ENCODE results near the gene PAQR8. TPM values are rescaled to one million over a fixed set of nuclear protein-coding genes. Genes with fewer than 3 reads are reported as not detected.

The PAQR8 gene
- total RNA-seq, 4 donors from 2014 or later: 9.1 to 300 (median 210) TPM

DNA sequence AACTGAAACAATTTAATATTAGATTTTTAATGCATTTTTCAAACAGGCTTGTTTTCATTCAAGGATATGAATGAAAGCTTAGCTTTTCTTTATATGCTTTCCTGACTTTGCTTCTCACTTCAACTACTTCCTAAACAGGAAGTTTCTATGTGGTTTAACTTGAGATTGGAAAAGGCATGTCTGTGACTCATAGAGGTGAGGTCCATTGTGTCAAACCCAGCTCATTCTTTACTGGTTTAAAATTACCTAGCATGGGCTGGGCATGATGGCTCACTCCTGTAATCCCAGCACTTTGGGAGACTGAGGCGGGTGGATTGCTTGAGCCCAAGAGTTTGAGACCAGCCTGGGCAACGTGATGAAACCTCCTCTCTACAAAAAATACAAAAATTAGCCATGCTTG, 92.6 kb downstream of the PAQR8 start:
- no peaks in the 10 kb centered on the region for H3K27me3 ChIP-seq
- H3K4me1 ChIP-seq: no peaks in the 10 kb centered on the region
- H3K27ac ChIP-seq: no peak overlapping the region
- TF ChIP-seq, protein P1, sequence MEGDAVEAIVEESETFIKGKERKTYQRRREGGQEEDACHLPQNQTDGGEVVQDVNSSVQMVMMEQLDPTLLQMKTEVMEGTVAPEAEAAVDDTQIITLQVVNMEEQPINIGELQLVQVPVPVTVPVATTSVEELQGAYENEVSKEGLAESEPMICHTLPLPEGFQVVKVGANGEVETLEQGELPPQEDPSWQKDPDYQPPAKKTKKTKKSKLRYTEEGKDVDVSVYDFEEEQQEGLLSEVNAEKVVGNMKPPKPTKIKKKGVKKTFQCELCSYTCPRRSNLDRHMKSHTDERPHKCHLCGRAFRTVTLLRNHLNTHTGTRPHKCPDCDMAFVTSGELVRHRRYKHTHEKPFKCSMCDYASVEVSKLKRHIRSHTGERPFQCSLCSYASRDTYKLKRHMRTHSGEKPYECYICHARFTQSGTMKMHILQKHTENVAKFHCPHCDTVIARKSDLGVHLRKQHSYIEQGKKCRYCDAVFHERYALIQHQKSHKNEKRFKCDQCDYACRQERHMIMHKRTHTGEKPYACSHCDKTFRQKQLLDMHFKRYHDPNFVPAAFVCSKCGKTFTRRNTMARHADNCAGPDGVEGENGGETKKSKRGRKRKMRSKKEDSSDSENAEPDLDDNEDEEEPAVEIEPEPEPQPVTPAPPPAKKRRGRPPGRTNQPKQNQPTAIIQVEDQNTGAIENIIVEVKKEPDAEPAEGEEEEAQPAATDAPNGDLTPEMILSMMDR (IDR thresholded peaks at IDR 0.05): no peak
- no peak for TF ChIP-seq POLR2A (IDR thresholded peaks at IDR 0.05)
- H3K36me3 ChIP-seq: no peaks in the 10 kb centered on the region
- DNase-seq: no peak
- H3K9me3 ChIP-seq: no peaks in the 10 kb centered on the region
- H3K4me3 ChIP-seq: no peak overlapping the region

DNA sequence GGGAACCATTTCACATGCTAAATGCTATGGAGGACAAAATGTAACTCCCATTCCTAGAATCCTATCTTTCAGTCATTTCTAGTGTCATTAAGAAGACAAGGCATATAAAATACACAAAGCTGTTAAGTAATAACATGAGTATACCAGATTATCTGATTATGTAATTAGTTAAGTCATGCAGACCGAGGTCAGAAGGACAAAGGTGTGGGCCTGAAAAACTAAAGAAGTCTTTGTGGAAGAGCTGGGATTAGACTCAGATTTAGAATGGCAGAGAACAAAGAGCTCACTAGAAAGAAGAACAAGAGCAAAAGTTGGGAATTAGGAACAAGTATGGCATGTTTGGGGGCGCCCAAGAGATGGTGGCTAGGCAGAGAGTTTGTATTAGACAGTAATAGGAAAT, 95.1 kb downstream of the PAQR8 start:
- H3K27me3 ChIP-seq: no peaks in the 10 kb centered on the region
- no peak overlapping the region for H3K4me3 ChIP-seq
- no peak for DNase-seq
- no peak overlapping the region for H3K27ac ChIP-seq
- no peaks in the 10 kb centered on the region for H3K9me3 ChIP-seq
- H3K4me1 ChIP-seq: no peaks in the 10 kb centered on the region
- TF ChIP-seq, protein P1 (IDR thresholded peaks at IDR 0.05): no peak
- TF ChIP-seq POLR2A (IDR thresholded peaks at IDR 0.05): no peak
- no peaks in the 10 kb centered on the region for H3K36me3 ChIP-seq

Other genes starting within 250 kb of the PAQR8 start
- not detected for gene IL17A, start 175.8 kb upstream of the PAQR8 start, total RNA-seq
- not detected for gene IL17F, start 117.7 kb upstream of the PAQR8 start, total RNA-seq
- 10 to 100 TPM; 24.9 to 71.8 (median 30.4) TPM for gene MCM3, start 77.4 kb upstream of the PAQR8 start, total RNA-seq
- gene EFHC1, start 58.2 kb downstream of the PAQR8 start, total RNA-seq: 10 to 100 TPM; 20.0 to 40.4 (median 22.7) TPM
- gene TRAM2, start 214.9 kb downstream of the PAQR8 start, total RNA-seq: 10 to 100 TPM in 3 of 4 donors, 1 to 10 TPM in 1; 8.3 to 17.7 (median 14.7) TPM

Measured in Peyer's patch (tissue), 4 donors.